GM11168 (cell line): ENCODE results near the gene PTMS.

ENCODE experiments used
- in situ Hi-C: fragments of 300-500 bp; cut with MboI; formaldehyde crosslinking; loops from one replicate; pipeline ENCODE4 v1.12.0; 2022; ENCODE audit warnings: low sequenced_read_pairs; ENCODE audit not compliant: unreplicated experiment

PTMS gene

GRCh38 chr12:6770600-6770999 lies 4.4 kb downstream of the PTMS start:
- in situ Hi-C loops, result no loop called here

GRCh38 chr12:6771091-6771495 lies 4.9 kb downstream of the PTMS start:
- in situ Hi-C loops, result no loop called here

GRCh38 chr12:6771509-6772330 lies 5.6 kb downstream of the PTMS start:
- in situ Hi-C loops, result no loop called here

- in situ Hi-C loops, result no loop called here
These were observed 6.2 kb downstream of the PTMS start, which contains the start of gene LAG3 for GRCh38 chr12:6772331-6772695. TSS of gene LAG3 (plus strand) at chr12:6772520. CDS start at chr12:6772853, 333 bp downstream.

- in situ Hi-C loops, result no loop called here
These were observed 6.8 kb downstream of the PTMS start for GRCh38 chr12:6772726-6773589.

- in situ Hi-C loops, result no loop called here
These were observed 7.6 kb downstream of the PTMS start for GRCh38 chr12:6773590-6774351.

GRCh38 chr12:6774499-6775062 lies 8.4 kb downstream of the PTMS start:
- in situ Hi-C loops, result no loop called here

- in situ Hi-C loops, result no loop called here
These were observed 9.3 kb downstream of the PTMS start for GRCh38 chr12:6775185-6776174.

- in situ Hi-C loops, result no loop called here
These were observed 11.2 kb downstream of the PTMS start for GRCh38 chr12:6777386-6777785.

- in situ Hi-C loops, result no loop called here
These were observed 12.0 kb downstream of the PTMS start for GRCh38 chr12:6778217-6778573.

GRCh38 chr12:6778574-6779550 lies 12.7 kb downstream of the PTMS start:
- in situ Hi-C loops, result no loop called here

- in situ Hi-C loops, result no loop called here
These were observed 13.7 kb downstream of the PTMS start for GRCh38 chr12:6779708-6780432.

GRCh38 chr12:6780573-6780972 lies 14.4 kb downstream of the PTMS start:
- in situ Hi-C loops, result no loop called here

GRCh38 chr12:6782119-6782518 lies 16.0 kb downstream of the PTMS start:
- in situ Hi-C loops, result no loop called here

- in situ Hi-C loops, result no loop called here
These were observed 16.8 kb downstream of the PTMS start for GRCh38 chr12:6782850-6783566.

- in situ Hi-C loops, result no loop called here
These were observed 17.7 kb downstream of the PTMS start for GRCh38 chr12:6783828-6784227.

GRCh38 chr12:6784296-6784695 lies 18.1 kb downstream of the PTMS start:
- in situ Hi-C loops, result no loop called here
